Measurements from ENCODE around the gene TMEM106C. TPM values are rescaled to one million over a fixed set of nuclear protein-coding genes. Genes with fewer than 3 reads are reported as not detected.

TMEM106C gene
- total RNA-seq, 3 donors from 2014 or later (not counting 1 experiment from before 2014, with no cell fraction given), result 19.1 to 26.2 (median 22.5) TPM

- DNase-seq (no peak), ATAC-seq (no peak)
- Histone ChIP-seq H3K4me3 (ENCODE audit: low read length) (no peak overlapping the region), H3K27me3 (ENCODE audit: control insufficient read depth, insufficient read depth, low read length) (peaks cover 27% of the 10 kb centered on the region), H3K27ac (ENCODE audit: low read length) (no peak overlapping the region), H3K4me1 (ENCODE audit: control insufficient read depth, insufficient read depth, low read length) (peaks cover 26% of the 10 kb centered on the region), H3K9me3 (ENCODE audit: control insufficient read depth, insufficient read depth, low read length) (no peaks in the 10 kb centered on the region), H3K36me3 (ENCODE audit: control insufficient read depth, insufficient read depth, low read length) (no peaks in the 10 kb centered on the region)
- no peaks in the 10 kb centered on the region for H3K36me3 Mint-ChIP-seq
- no peaks in the 10 kb centered on the region for H3K9me3 Mint-ChIP-seq
- WGBS (ENCODE audit: insufficient coverage), result 76% methylated on average over 29 of the region's 31 CpGs
- H3K27ac Mint-ChIP-seq, result no peak overlapping the region
- no peak for TF ChIP-seq CTCF (IDR thresholded peaks at IDR 0.05)
- no peak overlapping the region for H3K4me3 Mint-ChIP-seq
- peaks cover 23 to 32% of the 10 kb centered on the region in 2 donors for H3K27me3 Mint-ChIP-seq (ENCODE audit: low read depth in 2 of 2)
- intact Hi-C loops (cut with micrococcal nuclease), result no loop called here
- peaks cover 15 to 20% of the 10 kb centered on the region in 2 donors for H3K4me1 Mint-ChIP-seq
Measured at GRCh38 chr12:47942614-47943225, 20.7 kb upstream of the TMEM106C start.

- Mint-ChIP-seq H3K4me1 (peaks cover 15 to 20% of the 10 kb centered on the region in 2 donors), H3K27ac (no peak overlapping the region), H3K27me3 (ENCODE audit: low read depth in 2 of 2) (peaks cover 22 to 32% of the 10 kb centered on the region in 2 donors), H3K9me3 (no peaks in the 10 kb centered on the region), H3K36me3 (no peaks in the 10 kb centered on the region), H3K4me3 (no peak overlapping the region)
- Histone ChIP-seq H3K4me3 (ENCODE audit: low read length) (no peak overlapping the region), H3K27me3 (ENCODE audit: control insufficient read depth, insufficient read depth, low read length) (peaks cover 27% of the 10 kb centered on the region), H3K4me1 (ENCODE audit: control insufficient read depth, insufficient read depth, low read length) (peaks cover 26% of the 10 kb centered on the region), H3K36me3 (ENCODE audit: control insufficient read depth, insufficient read depth, low read length) (no peaks in the 10 kb centered on the region), H3K27ac (ENCODE audit: low read length) (no peak overlapping the region), H3K9me3 (ENCODE audit: control insufficient read depth, insufficient read depth, low read length) (no peaks in the 10 kb centered on the region)
- ATAC-seq (no peak), DNase-seq (no peak)
- intact Hi-C loops (cut with micrococcal nuclease), result no loop called here
- no peak for TF ChIP-seq CTCF (IDR thresholded peaks at IDR 0.05)
- 76% methylated on average over 12 of the region's 12 CpGs for WGBS (ENCODE audit: insufficient coverage)
Measured at GRCh38 chr12:47943623-47944340, 19.6 kb upstream of the TMEM106C start.

- Histone ChIP-seq H3K36me3 (ENCODE audit: control insufficient read depth, insufficient read depth, low read length) (no peaks in the 10 kb centered on the region), H3K4me3 (ENCODE audit: low read length) (no peak overlapping the region), H3K9me3 (ENCODE audit: control insufficient read depth, insufficient read depth, low read length) (no peaks in the 10 kb centered on the region), H3K4me1 (ENCODE audit: control insufficient read depth, insufficient read depth, low read length) (peaks cover 26% of the 10 kb centered on the region), H3K27me3 (ENCODE audit: control insufficient read depth, insufficient read depth, low read length) (peaks cover 27% of the 10 kb centered on the region), H3K27ac (ENCODE audit: low read length) (no peak overlapping the region)
- no peak overlapping the region for H3K27ac Mint-ChIP-seq
- intact Hi-C loops (cut with micrococcal nuclease), result loop anchor here (5.0 kb wide), 1 partner anchor 228 kb away; no protein-coding TSS in a partner anchor
- WGBS (ENCODE audit: insufficient coverage), result 86% methylated on average over 6 of the region's 6 CpGs
- no peak overlapping the region for H3K4me3 Mint-ChIP-seq
- DNase-seq, result no peak
- no peak for ATAC-seq
- no peak for TF ChIP-seq CTCF (IDR thresholded peaks at IDR 0.05)
- H3K4me1 Mint-ChIP-seq, result peaks cover 15 to 20% of the 10 kb centered on the region in 2 donors
- H3K9me3 Mint-ChIP-seq, result no peaks in the 10 kb centered on the region
- peaks cover 22 to 30% of the 10 kb centered on the region in 2 donors for H3K27me3 Mint-ChIP-seq (ENCODE audit: low read depth in 2 of 2)
- no peaks in the 10 kb centered on the region for H3K36me3 Mint-ChIP-seq
Measured at GRCh38 chr12:47944685-47945340, 18.6 kb upstream of the TMEM106C start.
